ENCODE results near the gene DDX21.
"Not testable (repeated sequence)": the region's sequence is repeated elsewhere in the genome, so short reads cannot be mapped to it uniquely, and the experiment has no call there.

The DDX21 gene

GRCh38 chr10:69005704-69006485 lies 49.9 kb downstream of the DDX21 start:
- no peak for DNase-seq (ENCODE audit: low read depth, low spot score)
- no peaks in the 10 kb centered on the region for H3K36me3 ChIP-seq (ENCODE audit: insufficient read depth, low read length)

GRCh38 chr10:69007260-69007659 lies 51.3 kb downstream of the DDX21 start:
- Histone ChIP-seq H3K9ac (ENCODE audit: insufficient read length) (no peak overlapping the region), H3K9me3 (ENCODE audit: low read depth, low read length) (no peaks in the 10 kb centered on the region), H3K36me3 (ENCODE audit: insufficient read depth, low read length) (no peaks in the 10 kb centered on the region), H3K4me3 (no peak overlapping the region), H3K27ac (no peak overlapping the region)
- no peak for TF ChIP-seq EZH2 (IDR thresholded peaks at IDR 0.05)
- TF ChIP-seq FOXP2 (optimal IDR thresholded peaks at IDR 0.05; ENCODE audit: control extremely low read depth, extremely low read length, insufficient read depth) = no peak
- DNase-seq (ENCODE audit: low read depth, low spot score) = no peak

More at GRCh38 chr10:69005704-69006485, 49.9 kb downstream of the DDX21 start:
- Histone ChIP-seq H3K9ac (ENCODE audit: insufficient read length) (no peak overlapping the region), H3K4me3 (no peak overlapping the region), H3K27ac (no peak overlapping the region), H3K9me3 (ENCODE audit: low read depth, low read length) (no peaks in the 10 kb centered on the region)
- TF ChIP-seq FOXP2 (optimal IDR thresholded peaks at IDR 0.05; ENCODE audit: control extremely low read depth, extremely low read length, insufficient read depth) = no peak
- no peak for TF ChIP-seq POLR2AphosphoS5 (IDR thresholded peaks at IDR 0.05; ENCODE audit: borderline replicate concordance, low read depth, low read length)
- TF ChIP-seq EZH2 (IDR thresholded peaks at IDR 0.05) = no peak

GRCh38 chr10:69009360-69009759 lies 53.4 kb downstream of the DDX21 start:
- no peaks in the 10 kb centered on the region for H3K9me3 ChIP-seq (ENCODE audit: low read depth, low read length)
- no peak overlapping the region for H3K4me3 ChIP-seq
- no peak for DNase-seq (ENCODE audit: low read depth, low spot score)
- no peak overlapping the region for H3K27ac ChIP-seq
- no peak overlapping the region for H3K9ac ChIP-seq (ENCODE audit: insufficient read length)
- H3K36me3 ChIP-seq (ENCODE audit: insufficient read depth, low read length) = no peaks in the 10 kb centered on the region
- TF ChIP-seq POLR2AphosphoS5 (IDR thresholded peaks at IDR 0.05; ENCODE audit: borderline replicate concordance, low read depth, low read length) = no peak

- no peak for DNase-seq (ENCODE audit: low read depth, low spot score)
- no peaks in the 10 kb centered on the region for H3K36me3 ChIP-seq (ENCODE audit: insufficient read depth, low read length)
- H3K9me3 ChIP-seq (ENCODE audit: low read depth, low read length) = no peaks in the 10 kb centered on the region
- no peak overlapping the region for H3K4me3 ChIP-seq
- no peak overlapping the region for H3K9ac ChIP-seq (ENCODE audit: insufficient read length)
- no peak overlapping the region for H3K27ac ChIP-seq
- TF ChIP-seq POLR2AphosphoS5 (IDR thresholded peaks at IDR 0.05; ENCODE audit: borderline replicate concordance, low read depth, low read length) (no peak), FOXP2 (optimal IDR thresholded peaks at IDR 0.05; ENCODE audit: control extremely low read depth, extremely low read length, insufficient read depth) (no peak), EZH2 (IDR thresholded peaks at IDR 0.05) (no peak)
Measured at GRCh38 chr10:69010151-69010640, 54.2 kb downstream of the DDX21 start.

GRCh38 chr10:69012778-69013177 lies 56.8 kb downstream of the DDX21 start:
- H3K36me3 ChIP-seq (ENCODE audit: insufficient read depth, low read length); H3K4me3 ChIP-seq; H3K27ac ChIP-seq; H3K9ac ChIP-seq (ENCODE audit: insufficient read length); DNase-seq (ENCODE audit: low read depth, low spot score); H3K9me3 ChIP-seq (ENCODE audit: low read depth, low read length): not testable (repeated sequence)

GRCh38 chr10:69014171-69014570 lies 58.2 kb downstream of the DDX21 start:
- no peak overlapping the region for H3K4me3 ChIP-seq
- no peak overlapping the region for H3K27ac ChIP-seq
- DNase-seq (ENCODE audit: low read depth, low spot score) = no peak
- no peak overlapping the region for H3K9ac ChIP-seq (ENCODE audit: insufficient read length)
- H3K9me3 ChIP-seq (ENCODE audit: low read depth, low read length) = no peaks in the 10 kb centered on the region
- no peaks in the 10 kb centered on the region for H3K36me3 ChIP-seq (ENCODE audit: insufficient read depth, low read length)
- TF ChIP-seq FOXP2 (optimal IDR thresholded peaks at IDR 0.05; ENCODE audit: control extremely low read depth, extremely low read length, insufficient read depth) (no peak), POLR2AphosphoS5 (IDR thresholded peaks at IDR 0.05; ENCODE audit: borderline replicate concordance, low read depth, low read length) (no peak), EZH2 (IDR thresholded peaks at IDR 0.05) (no peak)

GRCh38 chr10:69018613-69019012 lies 62.6 kb downstream of the DDX21 start:
- no peak overlapping the region for H3K4me3 ChIP-seq
- no peak for DNase-seq (ENCODE audit: low read depth, low spot score)
- no peak overlapping the region for H3K27ac ChIP-seq
- TF ChIP-seq FOXP2 (optimal IDR thresholded peaks at IDR 0.05; ENCODE audit: control extremely low read depth, extremely low read length, insufficient read depth) (no peak), POLR2AphosphoS5 (IDR thresholded peaks at IDR 0.05; ENCODE audit: borderline replicate concordance, low read depth, low read length) (no peak), EZH2 (IDR thresholded peaks at IDR 0.05) (no peak)
- H3K36me3 ChIP-seq (ENCODE audit: insufficient read depth, low read length) = no peaks in the 10 kb centered on the region
- no peak overlapping the region for H3K9ac ChIP-seq (ENCODE audit: insufficient read length)
- H3K9me3 ChIP-seq (ENCODE audit: low read depth, low read length) = no peaks in the 10 kb centered on the region

GRCh38 chr10:69022611-69023010 lies 66.6 kb downstream of the DDX21 start:
- Histone ChIP-seq H3K9me3 (ENCODE audit: low read depth, low read length) (no peaks in the 10 kb centered on the region), H3K27ac (no peak overlapping the region), H3K9ac (ENCODE audit: insufficient read length) (no peak overlapping the region), H3K4me3 (no peak overlapping the region), H3K36me3 (ENCODE audit: insufficient read depth, low read length) (no peaks in the 10 kb centered on the region)
- no peak for TF ChIP-seq FOXP2 (optimal IDR thresholded peaks at IDR 0.05; ENCODE audit: control extremely low read depth, extremely low read length, insufficient read depth)
- TF ChIP-seq EZH2 (IDR thresholded peaks at IDR 0.05) = no peak
- TF ChIP-seq POLR2AphosphoS5 (IDR thresholded peaks at IDR 0.05; ENCODE audit: borderline replicate concordance, low read depth, low read length) = no peak
- no peak for DNase-seq (ENCODE audit: low read depth, low spot score)

- H3K9ac ChIP-seq (ENCODE audit: insufficient read length) = no peak overlapping the region
- H3K4me3 ChIP-seq = no peak overlapping the region
- no peak for TF ChIP-seq EZH2 (IDR thresholded peaks at IDR 0.05)
- no peak for TF ChIP-seq FOXP2 (optimal IDR thresholded peaks at IDR 0.05; ENCODE audit: control extremely low read depth, extremely low read length, insufficient read depth)
- TF ChIP-seq POLR2AphosphoS5 (IDR thresholded peaks at IDR 0.05; ENCODE audit: borderline replicate concordance, low read depth, low read length) = no peak
- H3K27ac ChIP-seq = no peak overlapping the region
- DNase-seq (ENCODE audit: low read depth, low spot score) = no peak
- H3K9me3 ChIP-seq (ENCODE audit: low read depth, low read length) = no peaks in the 10 kb centered on the region
- H3K36me3 ChIP-seq (ENCODE audit: insufficient read depth, low read length) = no peaks in the 10 kb centered on the region
Measured at GRCh38 chr10:69025370-69025896, 69.5 kb downstream of the DDX21 start.
